GM12891 (cell line): Measurements from ENCODE around the gene DEFB131B.

Experiments used
- POLR2A ChIP-seq: IDR thresholded peaks from 2 replicates; pipeline ENCODE4 v1.6.1; 2011; ENCODE audit warnings: low read depth, low read length, control low read depth
- POU2F2 ChIP-seq: IDR thresholded peaks from 2 replicates; pipeline ENCODE4 v1.6.1; 2011; ENCODE audit warnings: low read depth, mild to moderate bottlenecking, control low read depth, low read length, moderate library complexity

GRCh38 chr11:71917646-71918140 is 39.4 kb downstream of the DEFB131B start:
- TF ChIP-seq POU2F2: no peak
- no peak for TF ChIP-seq POLR2A
